Measurements from ENCODE around the gene RHPN2.
"Not testable (repeated sequence)": the region's sequence is repeated elsewhere in the genome, so short reads cannot be mapped to it uniquely, and the experiment has no call there.

RHPN2 gene

DNA sequence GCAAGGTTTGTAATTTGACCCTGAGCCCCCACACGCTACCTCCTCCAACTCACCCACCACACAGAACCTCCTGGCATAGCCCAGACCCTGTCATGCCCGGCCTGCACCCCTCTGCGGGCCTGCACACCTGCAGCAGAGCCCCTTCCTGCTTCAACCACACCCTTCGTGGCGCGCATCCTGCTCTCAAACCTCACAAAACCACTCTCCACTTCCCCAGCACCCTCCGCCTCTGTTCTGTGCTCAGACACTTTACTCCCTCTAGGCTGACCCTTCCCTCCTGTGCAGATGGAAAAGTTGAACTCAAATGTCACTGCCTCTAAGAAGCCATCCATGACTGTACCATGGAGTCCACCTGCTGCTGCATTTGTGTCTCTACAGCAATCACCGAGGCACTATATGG is 64.2 kb downstream of the RHPN2 start:
- Histone ChIP-seq H3K9me3 (ENCODE audit: control insufficient read depth, insufficient read depth, low read depth, low read length) (no peaks in the 10 kb centered on the region), H3K36me3 (ENCODE audit: control insufficient read depth, insufficient read depth, low read length) (peaks cover 41% of the 10 kb centered on the region), H3K9ac (ENCODE audit: low read length) (no peak overlapping the region), H3K27ac (ENCODE audit: low read depth, low read length) (no peak overlapping the region), H3K4me1 (ENCODE audit: control insufficient read depth, insufficient read depth, low read length) (no peaks in the 10 kb centered on the region), H3K4me3 (ENCODE audit: low read depth, low read length) (no peak overlapping the region), H3K27me3 (ENCODE audit: control insufficient read depth, insufficient read depth, low read length) (no peaks in the 10 kb centered on the region)

- no peaks in the 10 kb centered on the region for H3K4me1 ChIP-seq (ENCODE audit: control insufficient read depth, insufficient read depth, low read length)
Observed at GRCh38 chr19:32998722-32999121, 66.0 kb downstream of the RHPN2 start.

DNA sequence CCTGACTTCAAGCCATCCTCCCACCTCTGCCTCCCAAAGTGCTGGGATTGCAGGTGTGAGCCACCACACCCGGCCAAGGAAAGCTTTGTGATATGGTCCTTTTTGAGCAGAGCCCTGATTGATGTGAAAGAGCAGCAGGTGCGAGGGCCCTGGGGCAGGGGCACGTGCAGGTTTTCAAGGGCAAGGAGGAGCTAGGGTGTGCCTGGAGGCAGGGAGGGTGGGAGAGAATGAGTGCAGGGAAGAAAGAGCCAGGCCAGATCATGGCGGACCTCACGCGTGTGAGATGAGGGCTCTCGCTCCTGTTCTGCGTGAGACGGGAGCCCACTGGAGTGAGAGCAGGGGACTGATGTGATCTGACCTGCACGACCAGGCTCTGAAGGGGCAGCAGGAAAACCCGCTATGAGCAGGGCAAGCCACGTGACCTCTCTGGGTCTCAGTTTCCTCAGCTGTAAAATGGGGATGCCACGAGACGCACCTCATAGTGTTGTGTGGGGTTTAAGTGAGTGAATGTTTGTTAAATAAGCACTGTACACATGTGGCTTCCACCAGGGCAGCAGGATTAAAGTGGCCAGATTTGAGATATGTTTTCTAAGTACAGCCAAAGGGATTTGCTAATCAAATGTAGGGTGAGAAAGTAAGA is 66.9 kb downstream of the RHPN2 start:
- H3K27ac ChIP-seq (ENCODE audit: low read depth, low read length): no peak overlapping the region

More at GRCh38 chr19:32998722-32999121, 66.0 kb downstream of the RHPN2 start:
- no peaks in the 10 kb centered on the region for H3K27me3 ChIP-seq (ENCODE audit: control insufficient read depth, insufficient read depth, low read length)
- H3K27ac ChIP-seq (ENCODE audit: low read depth, low read length): no peak overlapping the region
- no peak overlapping the region for H3K9ac ChIP-seq (ENCODE audit: low read length)
- H3K4me3 ChIP-seq (ENCODE audit: low read depth, low read length): no peak overlapping the region
- H3K9me3 ChIP-seq (ENCODE audit: control insufficient read depth, insufficient read depth, low read depth, low read length): no peaks in the 10 kb centered on the region
- H3K36me3 ChIP-seq (ENCODE audit: control insufficient read depth, insufficient read depth, low read length): peaks cover 42% of the 10 kb centered on the region

DNA sequence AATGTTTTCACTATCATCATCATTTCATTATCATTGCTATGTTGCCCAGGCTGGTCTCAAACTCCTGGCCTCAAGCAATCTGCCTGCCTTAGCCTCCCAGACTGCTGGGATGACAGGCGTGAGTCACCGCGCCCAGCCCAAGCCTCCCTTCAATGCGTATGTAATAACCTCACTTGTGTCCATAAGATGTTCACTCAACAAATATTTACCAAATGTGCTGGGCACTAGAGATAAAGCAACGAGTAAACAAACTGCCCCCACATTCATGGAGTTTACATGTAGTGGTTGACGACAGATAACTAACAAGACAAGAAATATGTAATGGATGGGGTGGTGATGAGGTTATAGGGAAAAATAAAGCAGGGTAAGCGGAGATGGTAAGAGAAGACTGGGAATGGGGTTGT is 67.6 kb downstream of the RHPN2 start:
- H3K36me3 ChIP-seq (ENCODE audit: control insufficient read depth, insufficient read depth, low read length): peaks cover 36% of the 10 kb centered on the region
- not testable (repeated sequence) for H3K9me3 ChIP-seq (ENCODE audit: control insufficient read depth, insufficient read depth, low read depth, low read length); H3K4me3 ChIP-seq (ENCODE audit: low read depth, low read length); H3K27me3 ChIP-seq (ENCODE audit: control insufficient read depth, insufficient read depth, low read length); H3K4me1 ChIP-seq (ENCODE audit: control insufficient read depth, insufficient read depth, low read length); H3K27ac ChIP-seq (ENCODE audit: low read depth, low read length); H3K9ac ChIP-seq (ENCODE audit: low read length)

More for the DNA sequence above, 66.9 kb downstream of the RHPN2 start:
- H3K36me3 ChIP-seq (ENCODE audit: control insufficient read depth, insufficient read depth, low read length): peaks cover 43% of the 10 kb centered on the region
- H3K4me3 ChIP-seq (ENCODE audit: low read depth, low read length): no peak overlapping the region
- H3K9me3 ChIP-seq (ENCODE audit: control insufficient read depth, insufficient read depth, low read depth, low read length): no peaks in the 10 kb centered on the region
- H3K4me1 ChIP-seq (ENCODE audit: control insufficient read depth, insufficient read depth, low read length): no peaks in the 10 kb centered on the region
- H3K9ac ChIP-seq (ENCODE audit: low read length): no peak overlapping the region
- no peaks in the 10 kb centered on the region for H3K27me3 ChIP-seq (ENCODE audit: control insufficient read depth, insufficient read depth, low read length)

GRCh38 chr19:32995966-32996365 is 68.7 kb downstream of the RHPN2 start:
- not testable (repeated sequence) for H3K9me3 ChIP-seq (ENCODE audit: control insufficient read depth, insufficient read depth, low read depth, low read length); H3K4me3 ChIP-seq (ENCODE audit: low read depth, low read length); H3K4me1 ChIP-seq (ENCODE audit: control insufficient read depth, insufficient read depth, low read length); H3K9ac ChIP-seq (ENCODE audit: low read length); H3K27ac ChIP-seq (ENCODE audit: low read depth, low read length); H3K27me3 ChIP-seq (ENCODE audit: control insufficient read depth, insufficient read depth, low read length)
- H3K36me3 ChIP-seq (ENCODE audit: control insufficient read depth, insufficient read depth, low read length): peaks cover 37% of the 10 kb centered on the region

GRCh38 chr19:32988724-32989123 is 76.0 kb downstream of the RHPN2 start:
- Histone ChIP-seq H3K4me3 (ENCODE audit: low read depth, low read length) (no peak overlapping the region), H3K27me3 (ENCODE audit: control insufficient read depth, insufficient read depth, low read length) (no peaks in the 10 kb centered on the region), H3K9ac (ENCODE audit: low read length) (no peak overlapping the region), H3K4me1 (ENCODE audit: control insufficient read depth, insufficient read depth, low read length) (no peaks in the 10 kb centered on the region), H3K27ac (ENCODE audit: low read depth, low read length) (no peak overlapping the region), H3K9me3 (ENCODE audit: control insufficient read depth, insufficient read depth, low read depth, low read length) (no peaks in the 10 kb centered on the region), H3K36me3 (ENCODE audit: control insufficient read depth, insufficient read depth, low read length) (peaks cover 41% of the 10 kb centered on the region)

DNA sequence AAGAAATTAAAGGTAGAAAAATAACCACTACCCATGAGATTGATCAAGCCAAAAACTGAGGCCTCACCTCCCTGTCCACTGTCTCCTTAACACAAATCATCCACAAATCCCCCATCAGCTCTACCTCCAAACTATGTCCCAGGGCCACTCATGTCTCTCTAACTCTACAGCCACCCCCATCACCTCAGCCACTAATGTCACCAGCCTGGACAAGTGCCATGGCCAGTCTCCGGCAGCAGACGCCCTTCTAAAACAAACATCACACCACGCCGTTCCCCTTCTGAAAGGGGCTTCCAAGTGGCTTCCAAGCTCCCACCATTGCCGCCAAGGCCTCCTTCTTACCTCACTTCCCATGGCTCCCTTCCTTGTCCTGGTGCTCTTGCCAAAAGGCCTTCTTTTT is 76.4 kb downstream of the RHPN2 start:
- not testable (repeated sequence) for H3K4me3 ChIP-seq (ENCODE audit: low read depth, low read length); H3K9me3 ChIP-seq (ENCODE audit: control insufficient read depth, insufficient read depth, low read depth, low read length); H3K9ac ChIP-seq (ENCODE audit: low read length); H3K4me1 ChIP-seq (ENCODE audit: control insufficient read depth, insufficient read depth, low read length); H3K27me3 ChIP-seq (ENCODE audit: control insufficient read depth, insufficient read depth, low read length); H3K27ac ChIP-seq (ENCODE audit: low read depth, low read length)
- peaks cover 38% of the 10 kb centered on the region for H3K36me3 ChIP-seq (ENCODE audit: control insufficient read depth, insufficient read depth, low read length)

GRCh38 chr19:32982488-32982887 is 82.2 kb downstream of the RHPN2 start:
- H3K4me3 ChIP-seq (ENCODE audit: low read depth, low read length); H3K9me3 ChIP-seq (ENCODE audit: control insufficient read depth, insufficient read depth, low read depth, low read length); H3K27ac ChIP-seq (ENCODE audit: low read depth, low read length); H3K9ac ChIP-seq (ENCODE audit: low read length); H3K4me1 ChIP-seq (ENCODE audit: control insufficient read depth, insufficient read depth, low read length); H3K27me3 ChIP-seq (ENCODE audit: control insufficient read depth, insufficient read depth, low read length): not testable (repeated sequence)
- H3K36me3 ChIP-seq (ENCODE audit: control insufficient read depth, insufficient read depth, low read length): peaks cover 30% of the 10 kb centered on the region

DNA sequence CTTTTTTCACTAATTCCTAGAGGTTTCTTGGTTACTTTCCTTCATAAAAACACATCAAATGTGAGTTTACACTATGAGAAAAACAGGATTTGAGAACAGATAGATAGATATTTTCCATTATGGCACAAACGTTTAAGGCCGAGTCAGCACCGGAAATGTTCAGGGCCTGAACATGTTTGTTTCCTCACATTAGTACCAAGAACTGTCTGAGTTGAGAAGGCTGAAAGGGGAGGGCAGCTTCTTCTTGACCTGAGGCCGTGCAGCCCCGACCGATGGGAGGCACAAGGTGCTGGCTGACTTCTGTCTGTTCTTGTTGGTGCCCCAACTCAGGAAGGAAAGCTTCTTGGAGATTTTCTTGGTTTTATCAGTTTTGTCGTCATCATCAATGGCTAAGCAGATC is 84.9 kb downstream of the RHPN2 start:
- not testable (repeated sequence) for H3K9me3 ChIP-seq (ENCODE audit: control insufficient read depth, insufficient read depth, low read depth, low read length); H3K27me3 ChIP-seq (ENCODE audit: control insufficient read depth, insufficient read depth, low read length); H3K9ac ChIP-seq (ENCODE audit: low read length); H3K4me1 ChIP-seq (ENCODE audit: control insufficient read depth, insufficient read depth, low read length); H3K27ac ChIP-seq (ENCODE audit: low read depth, low read length); H3K4me3 ChIP-seq (ENCODE audit: low read depth, low read length)
- peaks cover 28% of the 10 kb centered on the region for H3K36me3 ChIP-seq (ENCODE audit: control insufficient read depth, insufficient read depth, low read length)

DNA sequence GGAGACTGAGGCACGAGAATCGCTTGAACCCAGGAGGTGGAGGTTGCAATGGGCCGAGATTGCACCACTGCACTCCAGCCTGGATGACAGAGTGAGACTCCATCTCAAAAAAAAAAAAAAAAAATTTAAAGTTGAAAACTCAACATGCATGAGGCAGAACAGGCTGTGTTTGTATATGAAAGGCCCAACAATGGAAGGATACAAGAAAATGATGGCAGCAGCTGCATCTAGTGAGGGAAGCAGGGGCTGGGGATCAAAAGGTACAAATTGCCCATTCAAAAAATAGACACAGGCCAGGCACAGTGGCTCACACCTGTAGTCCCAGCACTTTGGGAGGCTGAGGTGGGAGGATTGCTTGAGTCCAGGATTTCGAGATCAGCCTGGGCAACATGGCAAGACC is 86.9 kb downstream of the RHPN2 start:
- H3K9ac ChIP-seq (ENCODE audit: low read length); H3K4me1 ChIP-seq (ENCODE audit: control insufficient read depth, insufficient read depth, low read length); H3K27ac ChIP-seq (ENCODE audit: low read depth, low read length); H3K4me3 ChIP-seq (ENCODE audit: low read depth, low read length); H3K9me3 ChIP-seq (ENCODE audit: control insufficient read depth, insufficient read depth, low read depth, low read length); H3K27me3 ChIP-seq (ENCODE audit: control insufficient read depth, insufficient read depth, low read length): not testable (repeated sequence)
- H3K36me3 ChIP-seq (ENCODE audit: control insufficient read depth, insufficient read depth, low read length): peaks cover 26% of the 10 kb centered on the region

GRCh38 chr19:32977280-32977679 is 87.4 kb downstream of the RHPN2 start:
- Histone ChIP-seq H3K4me1 (ENCODE audit: control insufficient read depth, insufficient read depth, low read length) (no peaks in the 10 kb centered on the region), H3K4me3 (ENCODE audit: low read depth, low read length) (no peak overlapping the region), H3K9ac (ENCODE audit: low read length) (no peak overlapping the region), H3K9me3 (ENCODE audit: control insufficient read depth, insufficient read depth, low read depth, low read length) (no peaks in the 10 kb centered on the region), H3K36me3 (ENCODE audit: control insufficient read depth, insufficient read depth, low read length) (peaks cover 26% of the 10 kb centered on the region), H3K27me3 (ENCODE audit: control insufficient read depth, insufficient read depth, low read length) (no peaks in the 10 kb centered on the region), H3K27ac (ENCODE audit: low read depth, low read length) (no peak overlapping the region)
